GM12872 (cell line): ENCODE data around the gene IGSF21.

Experiments
- TF ChIP-seq, protein P1 (sequence below): IDR thresholded peaks from 3 replicates; pipeline ENCODE4 v1.5.1; 2011; ENCODE audit warnings: low read depth, mild to moderate bottlenecking, low read length, moderate library complexity; ENCODE audit not compliant: insufficient read depth

Gene IGSF21

DNA sequence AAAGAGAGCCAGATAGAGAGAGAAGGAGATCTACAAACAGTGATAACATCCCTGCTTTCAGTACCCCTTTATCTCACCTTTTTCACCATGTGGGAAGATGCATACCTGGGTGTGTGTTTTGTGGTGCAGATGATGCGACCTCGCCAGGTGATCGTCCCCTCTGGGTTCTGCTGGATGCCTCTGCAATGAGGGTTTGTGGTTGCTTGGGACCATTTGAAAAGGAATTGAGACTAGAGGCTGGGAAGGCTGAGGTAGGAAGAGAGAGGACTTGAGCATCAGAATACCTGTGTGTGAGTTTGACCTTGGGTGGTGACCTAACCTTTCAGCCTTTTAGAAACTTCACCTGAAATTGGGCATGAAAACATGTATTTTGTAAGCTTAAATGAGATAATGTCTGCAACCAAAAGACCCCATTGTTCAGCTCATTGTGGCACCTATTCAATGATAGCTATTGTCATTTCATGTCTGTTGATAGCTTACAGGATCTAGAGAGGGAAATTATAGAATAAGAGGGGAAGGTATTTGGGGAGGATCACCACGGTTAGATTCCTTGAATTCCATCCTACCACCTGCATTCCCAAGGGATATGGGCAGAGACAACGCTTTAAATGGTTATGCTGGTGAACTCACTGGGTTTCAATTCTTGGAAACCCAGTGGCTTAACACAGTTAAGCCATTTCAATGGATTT, 125.7 kb downstream of the IGSF21 start:
- TF ChIP-seq, protein P1, sequence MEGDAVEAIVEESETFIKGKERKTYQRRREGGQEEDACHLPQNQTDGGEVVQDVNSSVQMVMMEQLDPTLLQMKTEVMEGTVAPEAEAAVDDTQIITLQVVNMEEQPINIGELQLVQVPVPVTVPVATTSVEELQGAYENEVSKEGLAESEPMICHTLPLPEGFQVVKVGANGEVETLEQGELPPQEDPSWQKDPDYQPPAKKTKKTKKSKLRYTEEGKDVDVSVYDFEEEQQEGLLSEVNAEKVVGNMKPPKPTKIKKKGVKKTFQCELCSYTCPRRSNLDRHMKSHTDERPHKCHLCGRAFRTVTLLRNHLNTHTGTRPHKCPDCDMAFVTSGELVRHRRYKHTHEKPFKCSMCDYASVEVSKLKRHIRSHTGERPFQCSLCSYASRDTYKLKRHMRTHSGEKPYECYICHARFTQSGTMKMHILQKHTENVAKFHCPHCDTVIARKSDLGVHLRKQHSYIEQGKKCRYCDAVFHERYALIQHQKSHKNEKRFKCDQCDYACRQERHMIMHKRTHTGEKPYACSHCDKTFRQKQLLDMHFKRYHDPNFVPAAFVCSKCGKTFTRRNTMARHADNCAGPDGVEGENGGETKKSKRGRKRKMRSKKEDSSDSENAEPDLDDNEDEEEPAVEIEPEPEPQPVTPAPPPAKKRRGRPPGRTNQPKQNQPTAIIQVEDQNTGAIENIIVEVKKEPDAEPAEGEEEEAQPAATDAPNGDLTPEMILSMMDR: no peak

DNA sequence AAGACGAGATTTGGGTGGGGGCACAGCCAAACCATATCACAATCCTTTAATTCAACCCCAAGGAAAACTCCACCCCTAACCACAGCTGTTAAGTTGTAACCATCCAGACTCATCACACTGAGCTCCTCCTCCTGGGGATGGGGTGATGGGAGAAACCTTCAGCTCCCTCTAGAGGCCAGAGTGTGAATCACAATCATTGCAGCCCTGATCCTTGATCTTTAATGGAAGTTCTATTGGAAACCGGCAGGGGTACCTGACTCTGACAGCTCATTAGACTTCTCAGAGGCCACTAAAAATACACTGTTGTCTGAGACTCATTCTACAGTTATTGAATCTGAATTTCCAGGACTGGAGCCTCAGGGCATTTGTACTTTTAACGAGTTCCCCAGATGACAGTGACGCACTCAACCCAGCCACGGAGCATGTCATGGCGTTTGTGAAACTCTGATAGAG, 127.2 kb downstream of the IGSF21 start:
- TF ChIP-seq, protein P1: peak; percentile 76

DNA sequence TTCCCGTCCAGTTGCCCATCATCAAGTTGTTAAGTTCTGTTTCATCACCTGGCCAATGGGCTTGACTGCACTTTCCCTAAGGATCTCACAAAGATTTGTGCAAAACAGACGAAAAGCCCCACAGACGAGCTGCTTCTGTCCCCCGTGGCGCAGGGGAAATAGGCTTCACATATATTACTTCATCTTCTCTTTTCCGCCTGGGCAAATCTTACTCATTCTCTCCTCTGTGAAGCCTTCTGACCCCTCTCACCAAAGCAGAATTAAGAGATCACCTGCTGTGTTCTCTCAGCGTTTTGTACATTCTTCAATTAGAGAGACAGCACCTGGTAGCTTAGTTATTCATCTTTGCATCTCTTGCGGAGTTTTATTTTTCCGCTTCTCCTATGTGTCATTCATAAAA, 129.8 kb downstream of the IGSF21 start:
- TF ChIP-seq, protein P1: no peak

DNA sequence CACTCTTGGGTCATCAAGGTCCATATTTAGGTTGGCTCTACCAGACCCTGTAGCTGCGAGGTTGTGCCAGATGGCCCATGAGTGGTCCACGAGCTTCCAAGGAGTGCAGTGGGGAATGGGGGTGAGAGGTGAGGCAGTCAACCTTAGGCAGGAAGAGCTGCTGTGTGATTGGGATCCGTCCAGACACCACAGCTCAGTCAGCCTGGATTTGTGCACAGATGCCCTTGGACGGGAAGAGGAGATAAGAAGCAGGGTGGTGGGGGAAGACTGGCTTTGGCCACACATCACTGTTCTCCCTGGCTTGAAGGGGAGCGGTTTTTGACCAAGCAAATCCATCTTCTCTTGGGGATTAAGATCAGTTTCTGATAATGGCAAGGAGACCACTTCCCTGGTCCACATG, 130.6 kb downstream of the IGSF21 start:
- TF ChIP-seq, protein P1: no peak

DNA sequence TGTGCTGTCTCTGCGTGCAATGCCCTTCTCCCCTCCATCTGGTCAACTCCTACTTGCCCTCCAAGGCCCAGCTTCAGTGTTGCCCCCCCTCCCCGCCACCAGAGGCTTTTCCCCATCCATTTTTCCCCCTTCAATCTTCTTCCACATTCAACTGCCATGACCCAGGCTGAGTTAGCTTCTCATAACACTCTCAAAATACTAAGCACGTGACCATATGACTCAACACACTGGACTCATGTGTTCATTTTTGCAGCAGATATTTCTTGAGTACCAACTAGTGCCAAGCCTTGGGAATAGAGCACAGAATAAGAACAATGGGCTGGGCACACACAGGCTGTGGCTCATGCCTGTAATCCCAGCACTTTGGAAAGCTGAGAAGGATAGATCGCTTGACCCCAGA, 132.1 kb downstream of the IGSF21 start:
- TF ChIP-seq, protein P1: no peak

DNA sequence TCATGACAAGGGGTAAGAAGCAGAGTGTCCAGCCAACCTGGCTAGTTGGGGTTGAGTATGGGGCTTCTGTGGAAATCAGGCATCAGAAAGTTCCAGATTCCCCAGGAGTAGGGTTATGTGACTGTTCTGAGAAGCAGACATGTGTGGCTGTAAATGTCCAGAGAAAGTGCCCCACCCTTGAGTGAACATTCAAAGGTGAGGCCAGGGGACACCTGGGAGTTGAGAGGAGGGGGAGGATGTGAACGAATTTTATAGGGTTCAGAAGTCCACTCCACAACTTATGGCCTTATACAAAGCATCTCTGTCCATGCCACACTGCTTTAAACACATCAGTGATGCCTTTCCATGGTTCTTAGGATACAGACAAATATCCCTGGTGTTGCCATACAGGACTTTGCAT, 133.3 kb downstream of the IGSF21 start:
- TF ChIP-seq, protein P1: no peak

DNA sequence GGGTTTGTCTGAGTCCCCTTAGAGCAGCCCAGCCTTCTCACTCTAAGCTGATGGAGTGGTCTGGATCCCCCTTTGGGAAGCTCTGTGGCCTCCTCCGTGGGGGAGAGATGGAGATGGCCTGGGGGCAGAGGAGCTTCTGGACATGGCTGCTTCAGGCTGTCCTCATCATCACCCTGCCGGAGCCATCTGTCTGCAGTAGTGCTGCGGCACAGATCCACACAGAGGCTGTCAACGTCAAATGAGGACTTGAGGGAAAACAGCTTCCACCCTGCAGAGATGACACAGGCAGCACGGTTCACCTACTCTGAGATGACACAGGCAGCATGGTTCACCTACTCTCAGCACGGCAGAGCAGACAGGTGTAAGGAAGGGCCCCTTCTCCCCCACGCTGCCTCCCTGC, 134.3 kb downstream of the IGSF21 start:
- TF ChIP-seq, protein P1: no peak
